GM15510 (cell line): ENCODE data around the gene CCDC70.

Experiments used
- POLR2A ChIP-seq: IDR thresholded peaks from 3 replicates; pipeline ENCODE4 v1.6.1; 2011; ENCODE audit warnings: borderline replicate concordance; ENCODE audit not compliant: insufficient read length; ENCODE audit errors: extremely low read depth

CCDC70 gene

GRCh38 chr13:51825165-51825592 is 36.6 kb upstream of the CCDC70 start:
- TF ChIP-seq POLR2A: no peak

DNA sequence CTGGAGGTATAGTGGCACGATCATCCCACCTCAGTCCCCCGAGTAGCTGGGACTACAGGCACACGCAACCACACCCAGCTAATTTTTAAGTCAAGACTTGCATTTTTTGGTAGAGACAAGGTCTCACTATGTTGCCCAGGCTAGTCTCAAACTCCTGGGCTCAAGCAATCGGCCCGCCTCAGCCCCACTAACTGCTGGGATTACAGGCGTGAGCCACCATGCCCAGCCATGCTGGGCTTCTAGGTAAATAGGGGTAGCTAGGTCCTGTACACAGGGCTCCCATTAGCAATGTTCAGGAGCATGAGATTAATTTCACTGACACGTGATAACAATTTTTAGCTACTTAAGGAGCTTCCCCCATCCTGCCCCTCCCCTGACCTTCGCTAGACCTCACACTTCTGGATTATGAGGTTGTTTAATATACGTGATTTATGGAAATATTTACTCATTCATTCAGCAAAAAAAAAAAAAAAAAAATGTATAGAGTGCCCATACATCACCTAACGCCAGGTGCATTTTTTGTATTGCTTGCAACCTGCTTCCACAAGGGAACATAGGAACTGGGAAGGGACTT is 36.0 kb upstream of the CCDC70 start:
- TF ChIP-seq POLR2A: no peak

GRCh38 chr13:51826606-51827005 is 35.2 kb upstream of the CCDC70 start:
- TF ChIP-seq POLR2A: no peak

DNA sequence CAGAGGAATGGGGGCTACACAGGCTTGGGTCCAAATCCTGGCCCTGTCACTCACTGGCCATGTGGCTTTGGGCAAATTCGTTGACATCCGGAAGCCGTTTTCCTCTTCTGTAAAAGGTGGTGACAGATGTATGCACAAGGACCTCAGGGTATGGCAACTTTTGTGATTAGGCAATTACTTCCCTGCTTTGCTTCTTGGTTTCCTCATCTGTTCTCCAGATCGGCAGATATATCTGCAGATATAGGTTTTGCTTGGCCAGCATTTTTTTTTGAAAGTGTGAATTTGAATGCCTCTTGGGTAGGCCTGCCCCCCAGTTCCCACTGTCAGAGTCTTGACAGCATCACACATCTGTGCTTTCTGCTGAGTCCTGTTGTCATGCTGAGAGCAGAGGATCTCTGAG is 34.5 kb upstream of the CCDC70 start:
- TF ChIP-seq POLR2A: no peak

GRCh38 chr13:51828730-51829567 is 32.8 kb upstream of the CCDC70 start:
- no peak for TF ChIP-seq POLR2A

GRCh38 chr13:51829568-51829899 is 32.2 kb upstream of the CCDC70 start:
- no peak for TF ChIP-seq POLR2A

DNA sequence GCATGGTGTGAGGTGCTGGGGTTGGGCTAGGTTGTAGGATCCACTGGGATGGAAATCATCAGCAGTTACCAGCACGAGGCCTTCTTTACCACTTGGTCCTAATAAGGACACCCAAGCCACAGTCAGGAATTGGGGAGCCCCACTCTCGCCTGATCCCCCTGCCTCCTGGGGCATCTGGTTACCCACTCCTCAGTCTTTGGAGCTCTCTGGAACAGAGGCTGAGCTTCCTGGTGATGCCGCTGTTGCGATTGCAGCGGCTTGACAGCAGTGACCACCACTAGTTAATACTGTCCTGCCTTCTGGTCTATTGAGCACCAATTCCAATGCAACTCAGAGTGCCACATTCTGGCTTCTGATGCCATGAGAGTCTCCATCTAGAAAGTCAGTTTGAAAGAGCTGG is 30.2 kb upstream of the CCDC70 start:
- TF ChIP-seq POLR2A: no peak

GRCh38 chr13:51832471-51833152 is 29.2 kb upstream of the CCDC70 start:
- TF ChIP-seq POLR2A: no peak

DNA sequence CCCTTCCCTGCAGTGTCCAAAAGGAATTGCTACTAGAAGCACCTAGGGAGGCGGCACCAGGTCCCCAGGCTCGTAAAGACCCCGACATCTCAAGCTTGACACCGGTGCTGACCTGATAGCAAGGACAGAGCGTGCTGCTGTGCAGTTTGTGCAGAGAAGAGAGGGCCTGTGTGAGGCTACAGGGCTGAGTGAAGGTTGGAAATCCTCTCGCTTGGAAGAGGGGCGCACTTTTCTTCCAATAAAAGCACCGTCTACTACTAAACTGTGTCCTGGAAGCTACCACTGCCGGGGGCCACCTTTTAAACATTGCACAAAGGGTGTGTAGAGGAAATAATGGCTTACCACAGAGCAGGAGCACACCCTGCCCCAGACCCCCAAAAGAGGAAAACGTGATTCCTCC is 27.8 kb upstream of the CCDC70 start:
- no peak for TF ChIP-seq POLR2A

DNA sequence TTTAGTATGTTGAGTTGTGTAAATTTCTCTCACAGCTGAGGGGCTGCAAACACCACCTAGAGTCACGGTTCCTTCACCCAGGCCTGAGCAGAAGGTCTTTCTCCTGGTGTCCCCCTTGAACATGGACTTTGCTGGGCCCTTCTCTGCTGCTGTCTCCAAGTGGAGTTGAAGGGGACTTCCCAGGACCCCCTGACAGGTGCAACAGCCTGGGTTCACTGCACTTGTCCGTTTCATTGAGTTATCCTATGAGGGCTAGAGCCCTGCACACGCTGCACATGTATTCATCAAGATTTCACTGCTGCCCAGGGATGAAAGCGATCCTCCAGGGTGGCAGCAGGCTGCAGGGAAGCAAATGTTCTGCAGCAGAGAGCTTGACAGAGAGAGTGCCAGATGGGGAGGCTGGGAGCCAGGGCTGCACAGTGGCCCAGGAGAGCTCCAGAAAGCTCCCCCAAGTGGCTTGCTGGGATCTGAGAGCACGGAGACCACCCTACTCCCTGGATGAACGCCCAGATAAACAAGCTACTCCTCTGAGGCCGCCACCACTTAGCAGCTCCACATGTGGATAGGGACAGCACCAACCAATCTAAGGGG is 27.1 kb upstream of the CCDC70 start:
- no peak for TF ChIP-seq POLR2A

GRCh38 chr13:51837016-51837415 is 24.8 kb upstream of the CCDC70 start:
- TF ChIP-seq POLR2A: no peak

DNA sequence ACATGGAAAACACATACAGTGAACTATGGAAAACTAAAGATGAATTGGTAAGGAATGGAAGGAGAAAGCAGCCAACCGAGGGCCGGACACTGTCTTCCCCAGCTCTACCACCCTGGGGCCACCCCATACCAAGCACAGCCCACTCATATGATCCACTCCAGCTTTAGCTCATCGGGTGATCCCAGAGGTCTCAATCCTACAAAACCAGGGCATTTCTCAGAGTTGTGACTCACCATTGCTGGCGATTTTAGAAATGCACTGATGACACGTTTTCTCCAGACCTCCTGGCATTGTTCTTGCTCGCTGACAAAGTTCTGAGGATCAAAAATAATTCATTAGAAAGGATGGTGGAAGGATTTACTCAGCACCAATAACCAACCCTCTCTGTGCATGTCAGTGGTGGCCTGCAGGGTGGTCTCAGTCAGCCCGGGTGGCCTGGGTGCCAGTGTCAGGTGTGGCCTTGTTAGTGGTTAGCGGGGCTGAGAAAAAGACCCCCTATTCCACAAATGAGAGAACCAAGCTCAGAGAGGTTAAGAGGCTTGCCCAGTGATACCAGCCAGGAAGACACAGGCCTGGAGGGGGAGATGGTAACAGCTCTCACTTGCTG is 23.4 kb upstream of the CCDC70 start:
- no peak for TF ChIP-seq POLR2A

DNA sequence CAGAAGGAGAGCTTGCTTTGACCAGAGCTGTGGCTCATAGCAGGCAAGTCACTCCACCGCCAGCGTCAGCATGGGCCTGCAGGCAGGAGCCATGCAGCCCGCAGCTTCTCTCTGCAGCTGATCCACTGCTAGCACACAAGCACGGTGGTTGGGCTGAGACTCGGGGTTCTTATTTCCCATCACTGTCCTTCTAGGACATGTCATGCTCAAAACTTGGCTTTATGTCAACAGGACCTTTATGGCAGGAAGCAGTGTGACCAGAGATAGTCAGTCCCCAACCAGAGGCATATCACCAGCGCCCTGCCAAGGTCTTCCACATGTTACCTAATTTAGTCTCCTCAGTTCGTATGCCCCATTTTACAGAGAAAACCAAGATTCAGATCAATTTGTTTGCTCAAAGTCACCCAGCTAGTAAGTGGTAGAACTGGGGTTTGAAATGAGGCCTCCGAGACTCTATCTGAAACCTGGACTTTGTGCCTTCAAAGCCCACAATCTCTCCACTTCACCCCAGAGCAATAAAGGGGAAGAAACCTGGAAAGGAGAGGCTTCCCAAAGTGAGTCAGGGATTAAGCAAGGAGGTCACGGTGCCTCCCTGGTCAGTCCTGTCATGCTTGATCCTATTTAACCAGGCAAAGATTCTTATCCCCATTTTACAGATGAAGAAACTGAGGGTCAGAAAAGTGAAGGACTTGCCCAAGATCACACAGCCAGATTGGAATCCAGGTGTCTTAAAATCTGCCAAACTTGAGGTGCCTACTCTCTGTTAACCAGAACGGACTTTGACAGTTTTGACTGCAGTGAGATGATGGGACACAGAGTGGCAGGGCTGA is 21.8 kb upstream of the CCDC70 start:
- TF ChIP-seq POLR2A: no peak

- TF ChIP-seq POLR2A: no peak
These were observed 20.9 kb upstream of the CCDC70 start for GRCh38 chr13:51840917-51841316.
